ENCODE results near the gene CDK5.

Gene CDK5

DNA sequence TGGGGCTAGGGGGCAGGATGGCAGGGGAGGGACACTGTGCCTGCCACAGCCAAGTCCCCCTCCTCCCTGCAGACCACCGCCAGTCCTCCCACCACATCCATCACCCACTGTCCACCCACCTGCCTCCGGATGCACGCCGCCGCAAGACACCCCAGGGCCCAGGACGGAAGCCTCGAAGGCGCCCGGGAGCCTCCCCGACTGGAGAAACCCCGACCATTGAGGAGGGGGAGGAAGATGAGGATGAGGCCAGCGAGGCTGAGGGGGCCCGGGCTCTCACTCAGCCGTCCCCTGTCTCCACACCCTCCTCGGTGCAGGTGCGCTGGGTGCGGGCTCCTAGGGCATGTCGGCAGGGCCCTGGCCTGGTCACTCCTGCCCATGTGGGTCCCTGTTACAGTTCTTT lies 6.8 kb upstream of the CDK5 start:
- TF ChIP-seq, protein P1, sequence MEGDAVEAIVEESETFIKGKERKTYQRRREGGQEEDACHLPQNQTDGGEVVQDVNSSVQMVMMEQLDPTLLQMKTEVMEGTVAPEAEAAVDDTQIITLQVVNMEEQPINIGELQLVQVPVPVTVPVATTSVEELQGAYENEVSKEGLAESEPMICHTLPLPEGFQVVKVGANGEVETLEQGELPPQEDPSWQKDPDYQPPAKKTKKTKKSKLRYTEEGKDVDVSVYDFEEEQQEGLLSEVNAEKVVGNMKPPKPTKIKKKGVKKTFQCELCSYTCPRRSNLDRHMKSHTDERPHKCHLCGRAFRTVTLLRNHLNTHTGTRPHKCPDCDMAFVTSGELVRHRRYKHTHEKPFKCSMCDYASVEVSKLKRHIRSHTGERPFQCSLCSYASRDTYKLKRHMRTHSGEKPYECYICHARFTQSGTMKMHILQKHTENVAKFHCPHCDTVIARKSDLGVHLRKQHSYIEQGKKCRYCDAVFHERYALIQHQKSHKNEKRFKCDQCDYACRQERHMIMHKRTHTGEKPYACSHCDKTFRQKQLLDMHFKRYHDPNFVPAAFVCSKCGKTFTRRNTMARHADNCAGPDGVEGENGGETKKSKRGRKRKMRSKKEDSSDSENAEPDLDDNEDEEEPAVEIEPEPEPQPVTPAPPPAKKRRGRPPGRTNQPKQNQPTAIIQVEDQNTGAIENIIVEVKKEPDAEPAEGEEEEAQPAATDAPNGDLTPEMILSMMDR (IDR thresholded peaks at IDR 0.05), result no peak
- Histone ChIP-seq H3K4me3 (no peak overlapping the region), H3K27ac (no peak overlapping the region)
- no peak for DNase-seq (ENCODE audit: low spot score)

DNA sequence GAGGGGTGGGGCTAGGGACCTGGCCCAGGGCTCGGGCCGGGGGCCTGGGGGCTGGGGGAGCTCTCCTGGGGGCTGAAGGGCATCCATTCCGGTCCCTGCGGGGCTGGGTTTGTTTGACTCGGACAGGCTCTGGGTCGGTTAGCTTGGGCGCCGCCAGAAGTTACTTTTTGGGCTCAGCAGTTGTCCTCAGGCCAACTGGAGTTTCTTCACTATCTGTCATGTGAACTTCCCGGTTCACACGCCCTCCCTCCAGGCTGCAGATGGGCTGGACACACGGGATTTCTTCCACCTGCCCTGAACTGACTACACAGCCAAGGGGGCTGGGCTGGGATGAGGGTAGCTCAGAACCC lies 5.5 kb upstream of the CDK5 start:
- Histone ChIP-seq H3K27ac (peak overlapping the region; percentile 58 to 99), H3K4me3 (peak overlapping the region; percentile 55)
- TF ChIP-seq, protein P1 (IDR thresholded peaks at IDR 0.05), result no peak
- no peak for DNase-seq (ENCODE audit: low spot score)

- Histone ChIP-seq H3K27ac (peak overlapping the region; percentile 58 to 99), H3K4me3 (peak overlapping the region; percentile 55)
- TF ChIP-seq, protein P1 (IDR thresholded peaks at IDR 0.05), result no peak
- DNase-seq (ENCODE audit: low spot score), result no peak
Observed at GRCh38 chr7:151062399-151063211, 4.9 kb upstream of the CDK5 start.

GRCh38 chr7:151062111-151062398 lies 4.4 kb upstream of the CDK5 start:
- TF ChIP-seq, protein P1 (IDR thresholded peaks at IDR 0.05), result no peak
- Histone ChIP-seq H3K27ac (peak overlapping the region; percentile 97 to 99), H3K4me3 (peak overlapping the region; percentile 55)
- no peak for DNase-seq (ENCODE audit: low spot score)

DNA sequence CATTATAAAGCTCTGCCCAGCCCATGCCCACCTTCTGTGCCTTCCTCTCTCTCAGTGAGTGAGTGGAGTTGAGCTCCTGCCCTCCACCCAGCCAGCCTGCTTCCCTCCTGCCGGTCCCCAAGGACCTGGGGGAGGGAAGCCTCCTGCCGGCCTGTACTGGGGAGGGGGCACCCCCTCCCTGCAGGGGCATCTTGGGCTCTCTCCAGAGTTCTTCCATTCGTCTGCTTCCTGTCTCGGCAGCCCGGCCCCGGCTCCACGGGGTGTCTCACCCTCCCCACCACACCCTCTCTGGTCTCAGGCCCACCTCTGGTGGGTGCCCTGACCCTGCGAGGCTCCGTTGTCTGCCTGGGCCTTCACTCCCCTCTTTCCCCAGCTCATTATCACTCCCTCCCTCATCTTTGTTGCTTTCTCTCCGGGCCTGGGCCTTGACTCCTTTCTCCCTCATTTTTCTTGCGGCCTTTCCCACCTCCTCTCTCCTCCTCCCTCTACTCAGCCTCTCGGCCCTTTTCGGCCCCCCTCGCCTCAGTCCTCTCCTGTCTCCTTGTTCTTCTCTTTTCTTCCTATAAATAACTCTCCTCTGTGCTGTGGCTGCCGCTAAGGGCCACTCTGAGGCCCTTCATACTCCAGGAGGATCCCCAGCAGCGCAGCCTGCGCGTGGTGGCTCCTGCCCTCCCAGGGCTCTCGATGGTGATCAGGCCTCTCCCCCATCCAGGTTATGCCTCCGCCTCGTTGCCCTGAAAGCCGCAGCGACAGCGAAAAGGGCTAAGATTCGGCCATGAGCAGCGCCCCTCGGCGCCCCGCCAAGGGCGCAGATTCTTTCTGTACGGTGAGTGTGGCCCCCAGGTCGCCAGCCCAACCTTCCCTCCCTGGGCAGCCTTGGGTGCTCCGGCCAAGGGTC lies 3.8 kb upstream of the CDK5 start:
- TF ChIP-seq, protein P1 (IDR thresholded peaks at IDR 0.05), result no peak
- DNase-seq (ENCODE audit: low spot score), result no peak
- Histone ChIP-seq H3K4me3 (peak overlapping the region; percentile 84), H3K27ac (peak overlapping the region; percentile 97 to 99)

DNA sequence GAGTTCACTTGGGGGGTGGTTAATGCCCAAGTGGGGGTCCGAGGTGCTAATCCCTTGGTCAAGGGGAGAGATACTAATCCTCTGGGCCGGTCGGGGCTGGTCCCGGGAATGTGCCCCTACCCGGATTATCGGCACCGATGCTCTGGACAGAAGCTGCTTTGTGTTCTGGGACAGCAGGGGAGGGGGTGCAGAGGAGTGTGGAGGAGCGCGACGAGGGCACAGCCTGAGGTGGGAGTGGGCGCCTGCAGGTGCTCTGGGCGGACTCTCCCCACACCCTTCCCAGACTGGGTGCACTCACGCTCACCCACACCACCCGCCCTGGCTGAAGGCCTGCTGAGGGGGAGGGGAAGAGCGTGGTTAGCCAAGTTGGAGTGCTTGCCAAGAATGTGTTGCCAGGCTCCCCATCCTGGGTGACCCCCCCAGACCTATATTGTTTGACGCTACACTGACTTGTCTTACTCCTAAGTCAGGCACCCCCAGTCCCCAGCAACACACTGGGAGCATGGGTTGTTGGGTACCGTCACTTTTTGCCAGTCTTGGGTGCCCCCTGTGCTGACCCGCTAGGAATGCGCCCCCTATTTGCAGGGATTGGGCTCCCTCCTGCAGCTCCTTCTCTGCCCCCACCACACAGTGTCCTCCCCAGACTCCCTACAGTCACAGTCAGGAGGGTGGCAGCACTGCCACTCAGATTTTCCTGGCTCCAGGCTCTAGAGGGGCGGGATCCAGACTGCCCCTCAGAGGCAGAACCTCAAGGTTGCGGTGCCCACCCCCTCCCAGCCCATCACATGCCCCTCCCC lies 2.9 kb upstream of the CDK5 start:
- Histone ChIP-seq H3K27ac (peak overlapping the region; percentile 97 to 99), H3K4me3 (peak overlapping the region; percentile 84)
- TF ChIP-seq, protein P1 (IDR thresholded peaks at IDR 0.05), result no peak
- no peak for DNase-seq (ENCODE audit: low spot score)

All from coronary artery (tissue), 2 donors.